T-helper 1 cell treated with Interleukin-12 subunit alpha and Interleukin-12 subunit beta and Interleukin-4 antibody, amounts not matched to agents 30 μg/mL and 1 μg/mL, for 36 hours (primary cell): ENCODE results near the gene DKKL1.

Experiments used
- H3K27ac Mint-ChIP-seq: one replicate; pipeline ENCODE4 v1.8.0; 2021; ENCODE audit warnings: mild to moderate bottlenecking, mixed read lengths
- H3K27me3 Mint-ChIP-seq: one replicate; pipeline ENCODE4 v1.8.0; 2021; ENCODE audit warnings: low read depth, mixed read lengths
- H3K36me3 Mint-ChIP-seq: one replicate; pipeline ENCODE4 v1.8.0; 2021; ENCODE audit warnings: low read depth, mixed read lengths
- H3K4me1 Mint-ChIP-seq: one replicate; pipeline ENCODE4 v1.8.0; 2021; ENCODE audit warnings: low read depth, mixed read lengths
- H3K4me3 Mint-ChIP-seq: one replicate; pipeline ENCODE4 v1.8.0; 2021; ENCODE audit warnings: mild to moderate bottlenecking, moderate library complexity, mixed read lengths
- H3K9me3 Mint-ChIP-seq: one replicate; pipeline ENCODE4 v1.8.0; 2021; ENCODE audit warnings: mixed read lengths

Gene DKKL1

GRCh38 chr19:49411681-49412326 lies 48.1 kb downstream of the DKKL1 start:
- no peaks in the 10 kb centered on the region for H3K36me3 Mint-ChIP-seq
- H3K27ac Mint-ChIP-seq: peak overlapping the region; percentile 10
- no peaks in the 10 kb centered on the region for H3K9me3 Mint-ChIP-seq
- H3K4me1 Mint-ChIP-seq: peaks cover 39% of the 10 kb centered on the region
- H3K4me3 Mint-ChIP-seq: no peak overlapping the region
- peaks cover 7% of the 10 kb centered on the region for H3K27me3 Mint-ChIP-seq

DNA sequence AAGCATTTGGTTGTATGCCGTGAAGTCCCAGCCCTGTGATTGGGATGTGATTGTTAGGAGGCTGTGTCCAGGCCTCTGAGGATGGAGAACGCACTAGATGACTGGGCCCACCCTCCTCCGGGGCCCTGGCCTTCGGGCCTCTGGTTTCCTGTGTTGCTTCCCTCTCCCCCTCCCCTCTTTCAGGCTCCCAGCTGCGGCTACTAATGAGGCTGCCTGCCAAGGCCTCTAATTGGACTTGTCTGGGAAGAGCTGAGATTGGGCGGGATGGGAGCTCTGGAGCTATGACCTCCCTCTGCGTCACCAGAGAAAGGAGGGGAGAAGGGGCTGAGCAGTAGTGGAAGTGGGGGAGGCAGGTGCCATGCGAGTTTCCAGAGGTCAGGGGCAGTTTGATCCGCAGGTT lies 49.7 kb downstream of the DKKL1 start:
- H3K4me3 Mint-ChIP-seq: no peak overlapping the region
- no peak overlapping the region for H3K27ac Mint-ChIP-seq
- H3K36me3 Mint-ChIP-seq: no peaks in the 10 kb centered on the region
- peaks cover 32% of the 10 kb centered on the region for H3K4me1 Mint-ChIP-seq
- peaks cover 19% of the 10 kb centered on the region for H3K27me3 Mint-ChIP-seq
- no peaks in the 10 kb centered on the region for H3K9me3 Mint-ChIP-seq

- H3K9me3 Mint-ChIP-seq: no peaks in the 10 kb centered on the region
- H3K36me3 Mint-ChIP-seq: no peaks in the 10 kb centered on the region
- H3K4me1 Mint-ChIP-seq: peaks cover 25% of the 10 kb centered on the region
- H3K4me3 Mint-ChIP-seq: no peak overlapping the region
- peaks cover 26% of the 10 kb centered on the region for H3K27me3 Mint-ChIP-seq
- no peak overlapping the region for H3K27ac Mint-ChIP-seq
Observed at GRCh38 chr19:49414256-49414655, 50.6 kb downstream of the DKKL1 start.

GRCh38 chr19:49415102-49415809 lies 51.6 kb downstream of the DKKL1 start:
- Mint-ChIP-seq H3K9me3 (no peaks in the 10 kb centered on the region), H3K4me1 (peaks cover 15% of the 10 kb centered on the region), H3K36me3 (no peaks in the 10 kb centered on the region), H3K27me3 (peaks cover 36% of the 10 kb centered on the region), H3K27ac (no peak overlapping the region), H3K4me3 (no peak overlapping the region)

- H3K4me3 Mint-ChIP-seq: no peak overlapping the region
- H3K36me3 Mint-ChIP-seq: no peaks in the 10 kb centered on the region
- no peaks in the 10 kb centered on the region for H3K9me3 Mint-ChIP-seq
- H3K27me3 Mint-ChIP-seq: peaks cover 42% of the 10 kb centered on the region
- no peak overlapping the region for H3K27ac Mint-ChIP-seq
- peaks cover 17% of the 10 kb centered on the region for H3K4me1 Mint-ChIP-seq
Observed at GRCh38 chr19:49415810-49416200, 52.1 kb downstream of the DKKL1 start.

GRCh38 chr19:49417088-49417487 lies 53.4 kb downstream of the DKKL1 start:
- peaks cover 13% of the 10 kb centered on the region for H3K4me1 Mint-ChIP-seq
- no peaks in the 10 kb centered on the region for H3K36me3 Mint-ChIP-seq
- H3K9me3 Mint-ChIP-seq: no peaks in the 10 kb centered on the region
- H3K27ac Mint-ChIP-seq: no peak overlapping the region
- no peak overlapping the region for H3K4me3 Mint-ChIP-seq
- peaks cover 55% of the 10 kb centered on the region for H3K27me3 Mint-ChIP-seq

GRCh38 chr19:49418511-49418910 lies 54.8 kb downstream of the DKKL1 start:
- Mint-ChIP-seq H3K4me1 (peaks cover 17% of the 10 kb centered on the region), H3K9me3 (no peaks in the 10 kb centered on the region), H3K27me3 (peaks cover 66% of the 10 kb centered on the region), H3K4me3 (no peak overlapping the region), H3K36me3 (peaks cover under 1% of the 10 kb centered on the region), H3K27ac (no peak overlapping the region)

DNA sequence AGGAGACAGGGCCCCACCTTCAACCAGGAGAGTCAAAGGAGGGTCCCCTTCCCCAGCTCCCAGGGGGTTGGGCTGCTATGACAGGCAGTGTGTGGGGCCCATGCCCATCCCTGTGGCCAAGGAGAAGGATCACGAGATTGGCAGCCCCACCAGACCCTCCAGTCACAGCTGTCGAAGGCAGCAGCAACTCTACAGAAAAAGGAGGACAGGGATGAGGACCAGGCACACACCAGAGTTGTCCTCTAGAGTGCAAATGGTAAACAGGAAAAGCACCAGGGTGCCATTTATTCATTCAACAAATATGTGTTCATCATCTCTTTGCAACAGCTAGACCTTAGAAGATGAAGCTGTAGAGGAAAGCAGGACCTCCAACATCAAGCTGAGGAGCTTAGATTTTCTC lies 55.5 kb downstream of the DKKL1 start:
- Mint-ChIP-seq H3K27me3 (peaks cover 73% of the 10 kb centered on the region), H3K27ac (no peak overlapping the region), H3K36me3 (peaks cover 4% of the 10 kb centered on the region), H3K9me3 (no peaks in the 10 kb centered on the region), H3K4me3 (no peak overlapping the region), H3K4me1 (peaks cover 23% of the 10 kb centered on the region)

GRCh38 chr19:49420227-49420626 lies 56.5 kb downstream of the DKKL1 start:
- Mint-ChIP-seq H3K27me3 (peaks cover 83% of the 10 kb centered on the region), H3K4me1 (peaks cover 28% of the 10 kb centered on the region), H3K9me3 (no peaks in the 10 kb centered on the region), H3K4me3 (no peak overlapping the region), H3K36me3 (peaks cover 4% of the 10 kb centered on the region), H3K27ac (no peak overlapping the region)

GRCh38 chr19:49421039-49421877 lies 57.6 kb downstream of the DKKL1 start:
- Mint-ChIP-seq H3K36me3 (peaks cover 4% of the 10 kb centered on the region), H3K9me3 (no peaks in the 10 kb centered on the region), H3K4me3 (peak overlapping the region; percentile 62), H3K4me1 (peaks cover 32% of the 10 kb centered on the region), H3K27ac (no peak overlapping the region), H3K27me3 (peaks cover 87% of the 10 kb centered on the region)

- Mint-ChIP-seq H3K36me3 (peaks cover 6% of the 10 kb centered on the region), H3K4me3 (peak overlapping the region; percentile 62), H3K27me3 (peaks cover 92% of the 10 kb centered on the region), H3K27ac (no peak overlapping the region), H3K4me1 (peaks cover 37% of the 10 kb centered on the region), H3K9me3 (no peaks in the 10 kb centered on the region)
Observed at GRCh38 chr19:49421878-49422202, 58.2 kb downstream of the DKKL1 start.

DNA sequence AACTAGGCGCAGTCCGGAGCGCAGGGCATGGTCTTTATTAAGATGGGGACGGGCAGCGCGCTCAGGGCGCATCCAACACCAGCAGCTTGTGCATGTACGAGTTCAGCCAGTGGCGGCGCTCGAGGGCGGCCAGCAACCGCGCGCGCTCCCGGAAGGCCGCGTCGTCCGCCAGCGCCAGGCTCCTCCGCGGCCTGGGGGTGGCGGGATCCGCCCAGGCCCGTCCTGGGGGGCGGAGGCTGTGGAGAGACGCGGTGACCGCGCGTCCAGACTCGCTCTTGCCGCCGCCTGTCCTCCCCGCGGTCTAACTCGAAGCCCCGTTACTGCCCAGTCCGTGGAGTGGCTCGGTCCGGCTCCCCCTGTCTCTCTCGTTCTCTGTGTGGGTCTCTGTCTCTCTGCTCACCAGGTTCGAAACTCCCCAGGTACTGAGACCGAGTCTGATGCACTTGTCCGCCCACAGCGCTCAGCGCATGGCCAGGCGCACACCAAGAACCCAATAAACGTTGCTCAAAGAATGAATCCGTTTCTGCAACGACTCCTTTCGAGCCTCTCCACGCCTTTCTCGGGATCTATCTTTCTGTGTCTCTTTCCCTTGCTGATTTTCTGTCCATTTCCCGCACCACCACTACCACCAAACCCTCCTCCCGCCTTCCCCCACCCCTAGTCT lies 58.9 kb downstream of the DKKL1 start:
- peak overlapping the region; percentile 83 for H3K4me3 Mint-ChIP-seq
- H3K9me3 Mint-ChIP-seq: no peaks in the 10 kb centered on the region
- H3K4me1 Mint-ChIP-seq: peaks cover 42% of the 10 kb centered on the region
- H3K36me3 Mint-ChIP-seq: peaks cover 8% of the 10 kb centered on the region
- peaks cover 95% of the 10 kb centered on the region for H3K27me3 Mint-ChIP-seq
- H3K27ac Mint-ChIP-seq: no peak overlapping the region

DNA sequence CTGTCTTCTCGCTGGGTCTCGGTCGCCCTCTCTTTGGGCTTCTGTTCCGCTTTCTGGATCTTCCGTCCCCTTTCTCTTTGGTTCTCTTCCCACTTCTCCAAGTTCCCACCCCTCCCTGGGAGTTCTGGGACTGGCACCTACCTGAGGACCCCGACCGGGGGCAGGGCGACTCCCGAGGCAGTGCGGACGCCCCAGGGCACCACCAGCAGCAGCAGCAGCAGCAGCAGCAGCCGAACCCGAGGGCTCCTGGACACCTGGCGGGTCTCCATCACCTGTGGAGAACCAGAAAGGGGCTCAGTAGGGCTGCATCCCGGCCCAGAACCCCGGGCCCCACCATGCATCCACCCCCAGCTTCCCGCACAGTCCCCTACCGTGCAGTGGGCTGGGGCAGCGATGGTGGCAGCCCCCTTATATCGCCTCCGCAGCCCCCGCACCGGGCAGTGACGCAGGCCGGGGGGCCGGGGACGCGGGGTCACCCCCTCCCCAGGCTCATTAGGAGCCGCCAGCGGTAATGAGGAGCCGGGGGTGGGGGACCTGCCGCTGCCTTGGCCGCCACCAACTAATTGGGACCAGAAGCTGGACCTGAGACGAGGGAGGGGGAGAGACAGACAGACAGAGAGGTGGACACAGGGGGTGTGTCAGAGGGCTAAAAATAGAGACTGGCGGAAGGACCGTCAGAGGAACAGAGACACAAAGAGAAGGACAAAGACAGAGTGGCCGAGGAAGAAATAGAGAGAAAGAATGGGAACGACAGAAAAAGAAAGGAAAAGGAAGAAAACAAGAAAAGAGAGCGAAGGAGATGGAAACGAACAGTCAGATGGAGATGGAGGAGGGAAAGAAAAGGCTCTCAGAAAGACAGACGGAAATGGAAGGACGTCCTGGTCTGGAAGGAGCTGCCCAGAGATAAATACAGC lies 59.7 kb downstream of the DKKL1 start, which contains the start of gene PTH2:
TSS of gene PTH2 (minus strand) at position 371 of the 914 bp plus-strand sequence. CDS start at position 269, 102 bp downstream.
- H3K4me3 Mint-ChIP-seq: peak within 1 kb of the TSS; percentile 83
- peaks cover 8% of the 10 kb centered on the region for H3K36me3 Mint-ChIP-seq
- peaks cover 46% of the 10 kb centered on the region for H3K4me1 Mint-ChIP-seq
- H3K27ac Mint-ChIP-seq: peak within 1 kb of the TSS; percentile 52
- H3K9me3 Mint-ChIP-seq: no peaks in the 10 kb centered on the region
- peaks cover 96% of the 10 kb centered on the region for H3K27me3 Mint-ChIP-seq

- Mint-ChIP-seq H3K9me3 (no peaks in the 10 kb centered on the region), H3K27ac (no peak overlapping the region), H3K4me3 (peak overlapping the region; percentile 59), H3K4me1 (peaks cover 49% of the 10 kb centered on the region), H3K36me3 (peaks cover 10% of the 10 kb centered on the region), H3K27me3 (peaks cover 97% of the 10 kb centered on the region)
Observed at GRCh38 chr19:49423985-49424303, 60.3 kb downstream of the DKKL1 start.
